Cardiac muscle cell (in vitro differentiated cells and primary cell): ENCODE measurements around the gene CKS1B. TPM values are rescaled to one million over a fixed set of nuclear protein-coding genes. Genes with fewer than 3 reads are reported as not detected.

ENCODE experiments used
- DNase-seq, 2 donors: peaks; one replicate each; pipeline versions ENCODE4 v3.0.0 to v3.0.0-alpha.2; 2010 to 2017; ENCODE audit warnings: low read depth in 1 of 2, low spot score in 1 of 2
- H3K27ac ChIP-seq: fragments of 200-600 bp; sonication (generic); 2 replicates; pipeline ENCODE4 v1.5.1; 2016
- H3K27me3 ChIP-seq: fragments of 200-600 bp; sonication (generic); 2 replicates; pipeline ENCODE4 v1.6.0; 2016; ENCODE audit warnings: control low read depth
- H3K36me3 ChIP-seq: fragments of 200-600 bp; sonication (generic); 2 replicates; pipeline ENCODE4 v1.5.1; 2016; ENCODE audit warnings: control low read depth
- H3K4me1 ChIP-seq: fragments of 200-600 bp; sonication (generic); 2 replicates; pipeline ENCODE4 v1.8.1; 2017; ENCODE audit warnings: low read depth, mild to moderate bottlenecking, mixed run types
- H3K4me3 ChIP-seq: fragments of 200-600 bp; sonication (generic); 2 replicates; pipeline ENCODE4 v1.5.1; 2016; ENCODE audit warnings: mild to moderate bottlenecking
- H3K9me3 ChIP-seq: fragments of 200-600 bp; sonication (generic); 2 replicates; pipeline ENCODE4 v1.5.1; 2017; ENCODE audit warnings: low read depth, mild to moderate bottlenecking, control low read depth
- polyA plus RNA-seq: library from polyadenylated mRNA; unstranded; fragments of >200 nt; fragmentation: Nextera tagmentation; extraction: Ambion mirVana; gene quantifications from 2 replicates; pipeline ENCODE4 v1.2.1, GENCODE V29; 2016
- total RNA-seq: library from RNA; depleted of rRNA; stranded (reverse); fragments of >200 nt; gene quantifications from 2 replicates; pipeline ENCODE4 v1.2.3, GENCODE V29; 2016
- TF ChIP-seq, protein P1 (sequence below): IDR thresholded peaks from 2 replicates; pipeline ENCODE4 v1.5.1; 2012; ENCODE audit warnings: low read depth, mild to moderate bottlenecking, low read length

The CKS1B gene
- total and polyA plus RNA-seq, 2 experiments from 2014 or later = 96.5 to 157 TPM

DNA sequence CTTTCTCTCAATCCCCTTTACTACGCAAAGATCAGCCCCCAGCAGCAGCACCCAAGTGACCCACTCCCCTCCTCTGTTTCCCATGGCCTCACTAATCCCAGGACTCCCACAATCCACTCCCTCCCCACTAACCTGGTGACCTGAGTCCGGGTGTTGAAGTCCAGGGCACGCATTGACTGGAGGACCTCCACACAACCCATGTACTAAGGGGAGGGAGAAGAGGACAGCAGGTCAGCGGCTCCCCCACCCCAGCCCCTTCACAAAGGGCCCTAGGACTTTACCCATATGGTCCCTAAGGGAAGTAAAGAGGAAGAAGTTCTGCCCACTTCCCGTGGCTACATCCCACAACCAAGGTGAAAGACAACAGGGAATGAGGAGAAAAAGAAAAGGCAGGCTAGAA is 5.2 kb upstream of the CKS1B start:
- TF ChIP-seq, protein P1, sequence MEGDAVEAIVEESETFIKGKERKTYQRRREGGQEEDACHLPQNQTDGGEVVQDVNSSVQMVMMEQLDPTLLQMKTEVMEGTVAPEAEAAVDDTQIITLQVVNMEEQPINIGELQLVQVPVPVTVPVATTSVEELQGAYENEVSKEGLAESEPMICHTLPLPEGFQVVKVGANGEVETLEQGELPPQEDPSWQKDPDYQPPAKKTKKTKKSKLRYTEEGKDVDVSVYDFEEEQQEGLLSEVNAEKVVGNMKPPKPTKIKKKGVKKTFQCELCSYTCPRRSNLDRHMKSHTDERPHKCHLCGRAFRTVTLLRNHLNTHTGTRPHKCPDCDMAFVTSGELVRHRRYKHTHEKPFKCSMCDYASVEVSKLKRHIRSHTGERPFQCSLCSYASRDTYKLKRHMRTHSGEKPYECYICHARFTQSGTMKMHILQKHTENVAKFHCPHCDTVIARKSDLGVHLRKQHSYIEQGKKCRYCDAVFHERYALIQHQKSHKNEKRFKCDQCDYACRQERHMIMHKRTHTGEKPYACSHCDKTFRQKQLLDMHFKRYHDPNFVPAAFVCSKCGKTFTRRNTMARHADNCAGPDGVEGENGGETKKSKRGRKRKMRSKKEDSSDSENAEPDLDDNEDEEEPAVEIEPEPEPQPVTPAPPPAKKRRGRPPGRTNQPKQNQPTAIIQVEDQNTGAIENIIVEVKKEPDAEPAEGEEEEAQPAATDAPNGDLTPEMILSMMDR = no peak
- Histone ChIP-seq H3K4me1 (peaks cover 30% of the 10 kb centered on the region), H3K27me3 (no peaks in the 10 kb centered on the region), H3K36me3 (peaks cover 12% of the 10 kb centered on the region), H3K27ac (no peak overlapping the region), H3K9me3 (no peaks in the 10 kb centered on the region), H3K4me3 (no peak overlapping the region)
- no peak for DNase-seq

DNA sequence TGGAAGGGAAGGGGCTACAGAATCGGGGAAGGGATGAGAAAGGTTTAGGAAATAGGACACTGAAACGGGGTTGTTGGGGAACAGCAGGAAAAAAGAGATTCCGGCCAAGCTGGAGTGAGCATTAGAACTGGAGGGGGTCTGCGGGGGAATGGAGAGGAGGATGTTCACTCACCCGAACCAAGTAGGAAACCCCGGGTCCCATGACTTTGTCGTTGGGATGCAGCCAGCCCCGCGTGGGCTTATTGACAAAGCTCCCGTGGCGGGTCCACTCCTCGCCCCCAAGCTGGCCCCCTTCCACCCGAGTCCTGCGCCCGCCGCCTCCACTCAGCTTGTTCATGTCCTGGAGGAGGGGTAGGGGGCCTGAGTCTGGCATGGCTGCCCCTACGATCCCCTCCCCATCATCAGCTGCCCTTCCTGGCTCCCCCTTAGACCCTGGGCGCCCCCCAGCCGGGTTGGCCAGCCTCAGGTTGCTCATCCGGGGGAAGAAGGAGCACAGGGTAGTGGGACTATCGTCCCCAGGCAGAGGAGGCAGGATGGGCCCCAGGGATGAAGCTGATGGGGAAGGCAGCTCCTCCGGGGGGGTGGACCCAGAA is 4.5 kb upstream of the CKS1B start:
- no peak for DNase-seq
- TF ChIP-seq, protein P1 = no peak
- Histone ChIP-seq H3K9me3 (no peaks in the 10 kb centered on the region), H3K4me3 (peak overlapping the region; percentile 17), H3K27me3 (no peaks in the 10 kb centered on the region), H3K27ac (no peak overlapping the region), H3K36me3 (peaks cover 12% of the 10 kb centered on the region), H3K4me1 (peaks cover 30% of the 10 kb centered on the region)

- TF ChIP-seq, protein P1 = no peak
- H3K27me3 ChIP-seq = no peaks in the 10 kb centered on the region
- H3K4me3 ChIP-seq = peak within 1 kb of the TSS; percentile 17
- H3K27ac ChIP-seq = peak within 1 kb of the TSS; percentile 98
- H3K4me1 ChIP-seq = peaks cover 31% of the 10 kb centered on the region
- H3K9me3 ChIP-seq = no peaks in the 10 kb centered on the region
- peak; percentile 87 to 97 for DNase-seq
- H3K36me3 ChIP-seq = peaks cover 12% of the 10 kb centered on the region
These were observed 3.7 kb upstream of the CKS1B start, which contains the start of gene SHC1 for GRCh38 chr1:154970631-154971340. TSS of gene SHC1 (minus strand) at chr1:154970747. CDS start at chr1:154970526, 221 bp downstream.

GRCh38 chr1:154971341-154971998 is 3.0 kb upstream of the CKS1B start:
- Histone ChIP-seq H3K36me3 (peaks cover 11% of the 10 kb centered on the region), H3K9me3 (no peaks in the 10 kb centered on the region), H3K27me3 (no peaks in the 10 kb centered on the region), H3K4me1 (peaks cover 38% of the 10 kb centered on the region), H3K27ac (peak overlapping the region; percentile 98), H3K4me3 (no peak overlapping the region)
- TF ChIP-seq, protein P1 = no peak
- DNase-seq = no peak

DNA sequence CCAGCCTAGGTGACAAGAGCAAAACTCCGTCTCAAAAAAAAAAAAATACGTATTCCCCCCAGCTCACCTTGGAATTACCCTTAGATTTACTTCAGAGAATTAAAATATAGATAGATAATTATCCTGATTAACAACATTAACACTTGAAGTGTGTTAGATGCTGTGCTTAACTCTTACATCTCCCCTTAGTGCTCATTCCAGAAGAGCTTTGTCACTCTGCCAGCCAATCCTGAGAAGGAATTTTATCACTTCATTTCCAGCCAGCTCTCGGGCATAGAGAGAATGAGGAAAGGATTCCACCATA is 2.3 kb upstream of the CKS1B start:
- no peak for DNase-seq
- TF ChIP-seq, protein P1 = no peak
- Histone ChIP-seq H3K27me3 (no peaks in the 10 kb centered on the region), H3K36me3 (peaks cover 4% of the 10 kb centered on the region), H3K4me1 (peaks cover 39% of the 10 kb centered on the region), H3K4me3 (no peak overlapping the region), H3K9me3 (no peaks in the 10 kb centered on the region), H3K27ac (peak overlapping the region; percentile 98)
